ENCODE results near the gene PRKD2.

DNA sequence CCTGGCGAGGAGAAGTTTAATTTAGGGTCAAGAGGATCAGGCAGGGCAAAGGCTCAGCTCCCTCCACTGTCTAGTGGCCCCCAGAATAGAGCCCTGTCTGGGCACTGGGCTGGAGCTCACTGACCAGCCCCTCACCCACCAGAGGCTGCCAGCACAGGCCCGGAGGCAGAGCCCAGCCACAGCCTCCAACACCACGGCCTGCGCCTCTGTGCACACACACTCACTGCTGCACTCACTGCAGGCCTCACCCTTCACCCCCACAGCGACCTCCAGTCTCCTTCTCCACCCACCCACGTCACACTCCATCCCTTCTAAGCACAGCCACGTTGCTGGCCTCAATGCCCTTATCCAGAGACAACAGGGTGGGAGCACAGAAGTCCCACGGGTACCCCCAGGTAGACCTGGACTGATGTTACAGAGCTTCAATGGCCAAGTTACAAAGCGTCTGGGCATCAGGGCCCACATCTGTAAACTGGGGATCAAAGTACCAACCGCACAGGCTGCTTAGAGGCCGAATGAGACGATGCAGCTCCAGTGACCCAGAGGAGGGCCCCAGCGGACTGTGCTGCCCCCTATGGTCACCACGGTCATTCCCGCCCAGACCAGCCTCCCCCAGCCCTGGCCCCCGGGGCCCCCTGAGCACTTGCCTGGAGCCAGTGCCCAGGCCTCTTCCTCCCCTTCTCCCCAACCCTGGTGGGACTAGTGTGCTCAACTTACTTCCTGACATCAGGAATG, 4.5 kb upstream of the PRKD2 start:
- TF ChIP-seq, protein P1, sequence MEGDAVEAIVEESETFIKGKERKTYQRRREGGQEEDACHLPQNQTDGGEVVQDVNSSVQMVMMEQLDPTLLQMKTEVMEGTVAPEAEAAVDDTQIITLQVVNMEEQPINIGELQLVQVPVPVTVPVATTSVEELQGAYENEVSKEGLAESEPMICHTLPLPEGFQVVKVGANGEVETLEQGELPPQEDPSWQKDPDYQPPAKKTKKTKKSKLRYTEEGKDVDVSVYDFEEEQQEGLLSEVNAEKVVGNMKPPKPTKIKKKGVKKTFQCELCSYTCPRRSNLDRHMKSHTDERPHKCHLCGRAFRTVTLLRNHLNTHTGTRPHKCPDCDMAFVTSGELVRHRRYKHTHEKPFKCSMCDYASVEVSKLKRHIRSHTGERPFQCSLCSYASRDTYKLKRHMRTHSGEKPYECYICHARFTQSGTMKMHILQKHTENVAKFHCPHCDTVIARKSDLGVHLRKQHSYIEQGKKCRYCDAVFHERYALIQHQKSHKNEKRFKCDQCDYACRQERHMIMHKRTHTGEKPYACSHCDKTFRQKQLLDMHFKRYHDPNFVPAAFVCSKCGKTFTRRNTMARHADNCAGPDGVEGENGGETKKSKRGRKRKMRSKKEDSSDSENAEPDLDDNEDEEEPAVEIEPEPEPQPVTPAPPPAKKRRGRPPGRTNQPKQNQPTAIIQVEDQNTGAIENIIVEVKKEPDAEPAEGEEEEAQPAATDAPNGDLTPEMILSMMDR (IDR thresholded peaks at IDR 0.05) = no peak
- no peak for TF ChIP-seq POLR2A (IDR thresholded peaks at IDR 0.05)
